DND-41 (cell line): ENCODE measurements around the gene FAM171A2.

Source experiments
- EZH2 ChIP-seq: IDR thresholded peaks from 3 replicates; pipeline ENCODE4 v1.6.1; 2012; ENCODE audit warnings: borderline replicate concordance, low read depth, mild to moderate bottlenecking, moderate library complexity, low read length, inconsistent platforms; ENCODE audit not compliant: severe bottlenecking
- TF ChIP-seq, protein P1 (sequence below): IDR thresholded peaks from 2 replicates; pipeline ENCODE4 v1.5.1; 2012; ENCODE audit warnings: borderline replicate concordance, low read length, moderate library complexity, mild to moderate bottlenecking; ENCODE audit not compliant: poor library complexity, severe bottlenecking; ENCODE audit errors: extremely low read depth

DNA sequence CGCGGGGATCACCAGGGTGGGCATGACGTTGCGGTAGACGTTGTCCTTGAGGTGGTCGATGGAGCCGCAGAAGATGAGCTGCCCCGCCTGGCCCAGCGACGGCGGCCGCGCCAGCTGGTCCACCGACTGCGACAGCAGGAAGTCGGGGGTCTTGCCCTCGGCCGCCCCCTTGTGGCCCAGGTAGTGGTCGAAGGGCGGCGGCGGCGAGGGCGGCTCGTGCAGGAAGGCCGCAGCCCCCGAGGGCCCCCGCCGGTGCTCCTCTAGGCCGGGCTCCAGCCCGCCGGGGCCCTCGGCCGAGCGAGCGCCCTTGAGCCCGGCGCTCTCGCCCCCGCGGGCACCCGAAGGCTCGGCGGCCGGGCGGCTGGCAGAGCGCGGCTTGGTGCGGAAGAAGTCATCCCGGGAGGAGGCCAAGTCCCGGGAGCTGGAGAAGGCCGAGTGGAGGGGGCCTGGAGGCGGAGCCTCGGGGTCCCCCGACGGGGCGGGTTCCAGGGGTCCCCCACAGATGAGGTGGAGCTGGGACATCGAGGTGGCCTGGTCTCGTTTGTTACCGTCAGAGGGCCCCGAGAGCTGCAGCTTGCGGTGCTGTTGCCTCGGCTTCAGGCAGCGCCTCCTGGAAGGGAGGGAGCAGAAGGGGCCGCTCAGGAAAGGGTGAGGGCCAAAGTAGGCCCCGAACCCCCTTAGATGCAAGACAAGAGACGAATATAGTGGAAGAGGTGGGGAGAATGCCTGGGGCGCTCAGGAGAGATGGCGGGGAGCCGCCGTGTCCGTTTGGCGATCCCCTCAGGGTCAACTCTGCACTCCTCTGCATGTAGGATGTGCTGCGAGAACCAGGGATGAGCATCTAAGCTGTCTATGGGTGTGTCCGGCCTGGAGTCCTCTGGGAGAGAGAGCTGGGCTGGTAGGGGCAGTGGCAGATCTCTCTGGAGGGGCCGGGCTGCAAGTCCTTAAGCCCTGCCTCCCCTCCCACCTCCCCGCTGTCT lies 8.8 kb downstream of the FAM171A2 start:
- TF ChIP-seq, protein P1, sequence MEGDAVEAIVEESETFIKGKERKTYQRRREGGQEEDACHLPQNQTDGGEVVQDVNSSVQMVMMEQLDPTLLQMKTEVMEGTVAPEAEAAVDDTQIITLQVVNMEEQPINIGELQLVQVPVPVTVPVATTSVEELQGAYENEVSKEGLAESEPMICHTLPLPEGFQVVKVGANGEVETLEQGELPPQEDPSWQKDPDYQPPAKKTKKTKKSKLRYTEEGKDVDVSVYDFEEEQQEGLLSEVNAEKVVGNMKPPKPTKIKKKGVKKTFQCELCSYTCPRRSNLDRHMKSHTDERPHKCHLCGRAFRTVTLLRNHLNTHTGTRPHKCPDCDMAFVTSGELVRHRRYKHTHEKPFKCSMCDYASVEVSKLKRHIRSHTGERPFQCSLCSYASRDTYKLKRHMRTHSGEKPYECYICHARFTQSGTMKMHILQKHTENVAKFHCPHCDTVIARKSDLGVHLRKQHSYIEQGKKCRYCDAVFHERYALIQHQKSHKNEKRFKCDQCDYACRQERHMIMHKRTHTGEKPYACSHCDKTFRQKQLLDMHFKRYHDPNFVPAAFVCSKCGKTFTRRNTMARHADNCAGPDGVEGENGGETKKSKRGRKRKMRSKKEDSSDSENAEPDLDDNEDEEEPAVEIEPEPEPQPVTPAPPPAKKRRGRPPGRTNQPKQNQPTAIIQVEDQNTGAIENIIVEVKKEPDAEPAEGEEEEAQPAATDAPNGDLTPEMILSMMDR = no peak
- TF ChIP-seq EZH2 = no peak
